ENCODE results near the gene MTARC1. TPM values are rescaled to one million over a fixed set of nuclear protein-coding genes. Genes with fewer than 3 reads are reported as not detected.

MTARC1 gene
- total and polyA plus RNA-seq, 10 donors, result 3.2 to 17.3 (median 8.1) TPM

DNA sequence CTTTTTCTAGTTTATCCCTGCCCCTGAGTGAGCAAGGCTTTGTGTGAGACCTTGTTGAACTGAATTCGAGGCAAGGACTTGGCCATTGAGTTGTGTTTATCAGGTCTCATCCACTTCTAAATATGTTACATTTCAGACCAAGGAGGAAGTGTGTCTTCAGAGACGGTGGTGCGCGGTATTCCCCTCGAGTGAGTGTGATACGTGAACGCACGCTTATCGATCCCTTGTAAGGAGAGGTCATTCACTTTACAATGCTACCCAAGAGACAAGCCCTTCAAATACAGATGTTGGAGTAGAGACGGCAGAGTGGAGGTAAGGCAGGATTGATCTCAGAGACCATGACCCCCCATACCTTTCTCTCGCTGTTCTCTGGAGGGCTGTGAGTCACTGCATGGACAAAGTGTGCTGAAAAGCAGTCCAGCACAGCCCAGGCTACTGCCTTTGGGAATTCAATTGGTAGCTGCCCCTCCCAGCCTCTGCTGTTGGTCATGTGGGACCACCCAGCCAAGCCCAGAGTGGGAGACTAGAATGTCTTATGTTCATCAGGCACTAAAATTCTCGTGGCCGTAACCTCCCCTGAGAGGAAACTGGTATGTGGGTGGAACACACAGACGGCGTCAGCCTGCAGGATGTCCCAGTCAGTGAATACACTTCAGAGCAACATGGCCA lies 16.3 kb upstream of the MTARC1 start:
- intact Hi-C loops (cut with DNase I; ENCODE audit: low total_unique reads), result loop anchor here (10.0 kb wide), 1 partner anchor 476 kb away; no protein-coding TSS in a partner anchor
- no peak for DNase-seq
- Histone ChIP-seq H3K27me3 (replicated peaks in 1 of 7) (no peaks in the 10 kb centered on the region), H3K4me1 (peaks cover 0 to 47% (median 17%) of the 10 kb centered on the region in 6 donors), H3K36me3 (peaks cover 0 to 9% (median 0%) of the 10 kb centered on the region in 6 donors), H3K4me3 (peak overlapping the region in 1 of 8 donors; percentile 46), H3K9me3 (no peaks in the 10 kb centered on the region), H3K27ac (peak overlapping the region in 7 of 8 donors; percentile 4 to 88 (median 53))
- no peak for TF ChIP-seq POLR2A (IDR thresholded peaks at IDR 0.05)
- TF ChIP-seq POLR2AphosphoS5 (IDR thresholded peaks at IDR 0.05), result peak in 2 of 3 donors; percentile 13 to 14
- TF ChIP-seq, protein P1, sequence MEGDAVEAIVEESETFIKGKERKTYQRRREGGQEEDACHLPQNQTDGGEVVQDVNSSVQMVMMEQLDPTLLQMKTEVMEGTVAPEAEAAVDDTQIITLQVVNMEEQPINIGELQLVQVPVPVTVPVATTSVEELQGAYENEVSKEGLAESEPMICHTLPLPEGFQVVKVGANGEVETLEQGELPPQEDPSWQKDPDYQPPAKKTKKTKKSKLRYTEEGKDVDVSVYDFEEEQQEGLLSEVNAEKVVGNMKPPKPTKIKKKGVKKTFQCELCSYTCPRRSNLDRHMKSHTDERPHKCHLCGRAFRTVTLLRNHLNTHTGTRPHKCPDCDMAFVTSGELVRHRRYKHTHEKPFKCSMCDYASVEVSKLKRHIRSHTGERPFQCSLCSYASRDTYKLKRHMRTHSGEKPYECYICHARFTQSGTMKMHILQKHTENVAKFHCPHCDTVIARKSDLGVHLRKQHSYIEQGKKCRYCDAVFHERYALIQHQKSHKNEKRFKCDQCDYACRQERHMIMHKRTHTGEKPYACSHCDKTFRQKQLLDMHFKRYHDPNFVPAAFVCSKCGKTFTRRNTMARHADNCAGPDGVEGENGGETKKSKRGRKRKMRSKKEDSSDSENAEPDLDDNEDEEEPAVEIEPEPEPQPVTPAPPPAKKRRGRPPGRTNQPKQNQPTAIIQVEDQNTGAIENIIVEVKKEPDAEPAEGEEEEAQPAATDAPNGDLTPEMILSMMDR (IDR thresholded peaks at IDR 0.05 in 8 of 11, conservative IDR thresholded peaks at IDR 0.05 in 3 of 11), result no peak
- WGBS, 5 donors, result 68 to 81% (median 71%) methylated on average over 13 to 15 of the region's 15 CpGs

GRCh38 chr1:220772846-220773245 lies 13.9 kb upstream of the MTARC1 start:
- intact Hi-C loops (cut with DNase I; ENCODE audit: low total_unique reads), result loop anchor here (10.0 kb wide), 1 partner anchor 478 kb away; no protein-coding TSS in a partner anchor
- Histone ChIP-seq H3K4me1 (peaks cover 0 to 49% (median 19%) of the 10 kb centered on the region in 6 donors), H3K36me3 (peaks cover 0 to 9% (median 0%) of the 10 kb centered on the region in 6 donors), H3K27me3 (replicated peaks in 1 of 7) (no peaks in the 10 kb centered on the region), H3K4me3 (no peak overlapping the region), H3K27ac (no peak overlapping the region), H3K9me3 (no peaks in the 10 kb centered on the region)
- WGBS, 5 donors, result 77 to 86% (median 79%) methylated on average over 4 of the region's 4 CpGs
- no peak for DNase-seq
- no peak for TF ChIP-seq POLR2AphosphoS5 (IDR thresholded peaks at IDR 0.05)
- TF ChIP-seq POLR2A (IDR thresholded peaks at IDR 0.05), result no peak
- TF ChIP-seq, protein P1 (IDR thresholded peaks at IDR 0.05 in 8 of 11, conservative IDR thresholded peaks at IDR 0.05 in 3 of 11), result no peak

GRCh38 chr1:220775240-220775853 lies 11.4 kb upstream of the MTARC1 start:
- DNase-seq, result no peak
- WGBS, 5 donors, result 21 to 38% (median 23%) methylated on average over 8 of the region's 8 CpGs
- Histone ChIP-seq H3K4me1 (peaks cover 0 to 31% (median 15%) of the 10 kb centered on the region in 6 donors), H3K36me3 (peaks cover 0 to 5% (median 0%) of the 10 kb centered on the region in 6 donors), H3K27me3 (replicated peaks in 1 of 7) (no peaks in the 10 kb centered on the region), H3K9me3 (no peaks in the 10 kb centered on the region), H3K27ac (no peak overlapping the region), H3K4me3 (no peak overlapping the region)
- intact Hi-C loops (cut with DNase I; ENCODE audit: low total_unique reads), result loop anchor here (5.0 to 10.0 kb wide), 2 partner anchors 93 to 481 kb away; no protein-coding TSS in a partner anchor
- TF ChIP-seq POLR2AphosphoS5 (IDR thresholded peaks at IDR 0.05) (no peak), POLR2A (IDR thresholded peaks at IDR 0.05) (no peak)
- TF ChIP-seq, protein P1 (IDR thresholded peaks at IDR 0.05 in 8 of 11, conservative IDR thresholded peaks at IDR 0.05 in 3 of 11), result peak in 10 of 11 experiments; percentile 41 to 88 (median 77)

DNA sequence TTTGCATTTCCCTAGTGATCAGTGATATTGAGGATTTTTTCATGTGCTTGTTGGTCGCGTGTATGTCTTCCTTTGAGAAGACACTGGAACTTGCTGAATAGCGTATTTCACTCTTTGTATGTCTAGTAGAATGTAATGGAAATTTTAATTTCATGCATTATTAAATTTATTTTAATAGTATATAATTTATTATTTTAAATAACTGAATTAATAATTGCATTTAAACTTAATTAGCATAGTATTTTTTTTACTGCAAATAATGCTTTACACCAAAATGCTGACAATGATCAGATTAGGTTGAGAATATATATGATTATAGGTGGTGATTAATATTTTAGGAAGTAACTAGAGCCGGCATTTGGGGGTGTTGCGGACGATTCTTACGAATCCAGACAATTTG lies 10.5 kb upstream of the MTARC1 start:
- Histone ChIP-seq H3K9me3 (no peaks in the 10 kb centered on the region), H3K27me3 (replicated peaks in 1 of 7) (no peaks in the 10 kb centered on the region), H3K36me3 (no peaks in the 10 kb centered on the region), H3K4me3 (no peak overlapping the region), H3K4me1 (peaks cover 0 to 28% (median 15%) of the 10 kb centered on the region in 6 donors), H3K27ac (no peak overlapping the region)
- TF ChIP-seq POLR2AphosphoS5 (IDR thresholded peaks at IDR 0.05) (no peak), POLR2A (IDR thresholded peaks at IDR 0.05) (no peak)
- TF ChIP-seq, protein P1 (IDR thresholded peaks at IDR 0.05 in 8 of 11, conservative IDR thresholded peaks at IDR 0.05 in 3 of 11), result no peak
- no peak for DNase-seq
- intact Hi-C loops (cut with DNase I; ENCODE audit: low total_unique reads), result loop anchor here (5.0 to 10.0 kb wide), 2 partner anchors 94 to 481 kb away; no protein-coding TSS in a partner anchor
- WGBS, 5 donors, result 90 to 97% (median 92%) methylated on average over 7 of the region's 7 CpGs
